HS-5 (cell line): ENCODE measurements around the gene DBNDD2.

Source experiments
- DNase-seq: peaks from one replicate; pipeline ENCODE4 v3.0.0-alpha.2; 2012; ENCODE audit warnings: low read depth

Gene DBNDD2

DNA sequence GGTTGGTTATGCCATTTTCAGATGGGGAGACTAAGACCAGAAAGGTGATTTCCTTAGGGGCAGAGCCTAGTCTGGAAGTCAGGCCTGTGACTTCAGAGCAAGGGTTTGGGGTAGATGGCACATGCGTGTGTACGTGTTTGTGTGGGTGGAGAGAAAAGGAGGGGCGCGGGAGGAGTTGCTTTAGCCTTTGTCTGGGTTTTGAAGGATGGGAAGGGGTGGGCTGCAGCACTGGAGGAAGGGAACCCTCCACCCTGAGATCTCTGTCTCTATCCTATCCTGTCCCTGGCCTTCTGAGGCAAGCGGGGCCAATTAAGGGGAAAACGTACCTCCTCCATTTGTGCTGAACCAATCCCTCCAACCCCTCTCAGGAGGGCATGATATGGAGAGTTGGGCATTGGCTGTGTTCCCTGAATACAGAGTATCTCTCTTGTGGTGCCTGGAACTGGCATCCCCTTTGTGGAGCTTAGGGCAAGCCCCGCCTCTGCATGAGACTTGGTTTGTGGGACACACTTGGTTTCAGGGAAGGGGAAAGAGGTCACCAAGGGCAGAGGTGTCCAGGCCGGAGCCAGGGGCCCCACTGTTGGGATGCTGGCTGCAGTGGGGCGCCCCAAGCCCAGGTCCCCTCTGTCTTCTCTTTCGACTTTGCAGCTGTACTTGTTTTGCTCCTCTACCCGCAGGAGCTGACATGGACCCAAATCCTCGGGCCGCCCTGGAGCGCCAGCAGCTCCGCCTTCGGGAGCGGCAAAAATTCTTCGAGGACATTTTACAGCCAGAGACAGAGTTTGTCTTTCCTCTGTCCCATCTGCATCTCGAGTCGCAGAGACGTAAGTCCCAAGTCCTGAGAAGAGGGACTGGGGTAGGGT, at the start of gene DBNDD2:
Gene DBNDD2 (plus strand): TSS at position 507 of the 863 bp plus-strand sequence. CDS start 179 bp downstream, at position 686.
- DNase-seq: no peak

- no peak for DNase-seq
Measured at GRCh38 chr20:45359069-45359405, 49.1 kb upstream of the DBNDD2 start.

DNA sequence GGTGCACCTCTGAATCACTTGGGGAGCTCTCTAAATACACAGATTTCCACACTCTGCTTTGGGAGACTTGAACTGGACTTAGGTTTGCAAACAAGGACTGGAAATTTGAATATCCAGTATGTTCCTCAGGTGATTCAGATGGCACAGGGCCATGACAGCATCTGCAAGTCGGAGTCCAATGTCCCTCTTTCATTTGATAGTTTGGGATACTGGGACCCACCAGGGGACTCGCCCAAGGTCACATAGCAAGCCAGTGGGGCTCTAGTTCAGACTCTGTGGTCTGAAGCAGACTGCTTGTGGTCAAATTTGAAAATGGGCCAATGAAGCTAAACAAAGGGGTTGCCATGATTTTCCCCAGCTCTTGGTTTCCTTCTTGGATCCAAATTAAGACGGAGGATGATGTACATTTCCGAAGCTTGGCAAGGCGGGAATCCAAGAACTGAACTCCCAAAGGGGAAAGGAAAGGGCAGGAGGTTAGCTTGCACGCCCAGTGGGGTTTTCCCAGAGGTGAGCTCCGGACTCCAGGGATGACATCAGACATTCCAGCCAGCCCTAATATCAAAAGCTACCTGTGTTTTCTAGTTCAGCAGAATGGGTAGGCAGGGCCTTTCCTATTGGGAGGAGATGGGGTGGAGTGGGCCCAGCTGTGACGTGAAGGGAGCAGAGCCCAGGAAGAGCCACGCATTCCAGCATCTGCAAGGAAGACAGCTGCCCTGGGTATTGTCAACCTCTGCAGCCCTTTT, 48.5 kb upstream of the DBNDD2 start:
- no peak for DNase-seq

GRCh38 chr20:45361793-45362192, 46.3 kb upstream of the DBNDD2 start:
- DNase-seq: no peak

DNA sequence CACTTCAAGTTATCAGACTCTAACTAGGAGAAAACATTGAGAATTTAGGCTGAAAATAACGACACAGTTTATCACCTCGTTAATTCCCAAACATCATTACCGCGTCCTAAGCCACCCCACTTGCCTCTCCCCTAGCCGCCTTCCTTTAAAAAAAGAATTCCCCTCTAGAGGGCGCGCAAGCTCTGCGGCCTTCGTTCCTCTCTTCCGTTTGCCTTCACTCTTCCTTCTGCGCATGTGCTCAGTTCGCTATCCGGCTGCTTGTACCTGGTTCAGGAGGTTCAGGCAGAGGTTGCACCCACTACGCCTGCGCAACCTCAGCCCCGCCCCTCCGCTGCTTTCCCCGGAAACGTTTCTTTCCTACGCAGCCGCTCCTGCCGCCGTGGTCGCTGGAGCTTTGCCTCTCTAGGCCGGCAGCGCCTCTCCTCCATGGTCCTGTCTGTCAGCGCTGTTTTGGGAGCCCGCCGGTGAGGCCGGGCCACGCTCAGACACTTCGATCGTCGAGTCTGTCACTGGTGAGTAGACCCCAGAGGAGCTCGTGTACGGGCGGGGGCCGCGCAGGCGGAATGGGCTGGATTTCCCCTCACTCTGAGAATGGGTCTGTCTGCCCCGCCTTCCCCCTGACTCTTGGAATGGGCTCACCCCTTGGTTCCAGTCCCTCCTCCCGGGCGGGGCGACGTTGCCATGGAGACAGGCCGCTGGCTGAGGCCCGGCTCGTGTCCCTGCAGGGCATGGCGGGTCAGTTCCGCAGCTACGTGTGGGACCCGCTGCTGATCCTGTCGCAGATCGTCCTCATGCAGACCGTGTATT, 45.1 kb upstream of the DBNDD2 start, which contains the start of gene SYS1:
Gene SYS1 (plus strand): TSS at position 353 of the 807 bp plus-strand sequence. CDS start 376 bp downstream, at position 729.
- peak; percentile 99 for DNase-seq

DNA sequence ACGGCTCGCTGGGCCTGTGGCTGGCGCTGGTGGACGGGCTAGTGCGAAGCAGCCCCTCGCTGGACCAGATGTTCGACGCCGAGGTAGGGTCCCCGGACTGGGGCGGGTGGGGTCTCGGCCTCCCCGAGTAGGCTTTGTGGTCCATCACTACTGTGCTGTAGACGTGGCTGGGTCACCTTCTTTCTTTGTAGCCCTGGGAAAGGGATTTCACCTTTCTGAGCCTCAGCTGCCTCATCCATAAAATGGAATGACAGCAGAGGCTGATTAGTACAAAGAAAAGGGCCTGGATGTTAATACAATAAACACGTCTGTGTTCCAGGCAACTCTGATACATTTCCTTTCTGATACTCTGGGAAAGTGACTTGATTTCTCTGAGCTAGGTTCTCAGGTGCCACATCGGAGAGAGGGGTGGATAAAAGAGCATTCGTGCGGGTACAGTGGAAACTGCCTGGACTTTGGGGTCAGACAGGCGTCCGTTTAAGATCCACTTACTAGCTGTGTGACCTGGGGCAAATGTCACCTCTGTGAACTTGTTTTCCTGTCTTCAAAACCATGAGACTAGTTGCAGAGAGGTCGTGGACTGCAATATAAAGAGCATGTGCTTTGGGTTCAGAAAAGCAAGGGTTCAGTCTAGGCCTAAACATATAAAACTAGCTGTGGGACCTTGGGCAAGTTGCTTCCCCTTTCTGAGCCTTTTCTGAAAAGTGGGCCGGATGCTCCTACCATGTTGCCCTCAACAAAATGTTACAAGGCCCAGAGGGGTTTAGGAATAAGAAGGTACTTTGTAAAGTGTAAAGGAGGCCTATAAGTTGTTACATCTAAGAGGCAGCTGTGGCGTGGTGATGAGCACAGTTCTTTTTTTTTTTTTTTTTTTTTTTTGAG, 44.2 kb upstream of the DBNDD2 start:
- DNase-seq: no peak

DNA sequence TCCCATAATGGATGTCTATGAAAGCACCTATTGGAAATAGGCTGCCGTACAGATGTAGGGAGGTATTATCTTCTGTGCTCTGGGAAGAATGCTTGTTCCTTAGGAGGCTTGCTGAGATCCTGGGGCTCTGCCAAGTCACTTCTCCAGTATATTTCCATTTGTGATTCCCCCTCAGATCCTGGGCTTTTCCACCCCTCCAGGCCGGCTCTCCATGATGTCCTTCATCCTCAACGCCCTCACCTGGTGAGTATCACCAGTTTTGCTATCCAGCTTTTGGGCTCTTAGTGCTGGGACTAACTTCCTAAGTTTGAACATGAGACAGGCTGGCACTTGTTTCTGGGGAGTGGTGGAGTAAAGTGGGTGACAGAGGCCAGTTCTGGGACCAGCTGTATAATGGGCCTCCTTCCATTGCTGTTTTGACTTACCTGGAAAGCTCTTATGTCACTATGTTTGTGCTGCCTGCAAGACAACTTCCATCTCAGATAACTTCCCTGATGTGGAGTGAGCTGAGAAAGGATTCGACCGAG, 42.6 kb upstream of the DBNDD2 start:
- no peak for DNase-seq

DNA sequence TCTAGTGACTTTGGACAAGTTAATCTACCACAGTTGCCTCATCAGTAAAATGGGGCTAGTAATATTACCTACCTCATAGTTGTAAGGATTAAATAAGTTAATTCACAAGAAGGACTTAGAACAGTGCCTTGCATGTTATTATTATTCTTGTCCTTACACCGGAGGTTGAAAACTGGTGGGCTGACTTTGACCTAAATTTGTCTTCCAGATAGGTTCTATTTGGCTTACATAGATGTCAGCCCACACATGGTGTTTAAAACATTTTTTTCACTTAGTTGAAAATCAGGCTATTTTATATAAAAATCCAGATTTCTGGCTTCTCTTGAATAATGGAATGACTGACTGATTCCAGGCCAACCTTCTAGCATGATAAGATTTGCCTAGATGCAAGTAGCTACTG, 41.9 kb upstream of the DBNDD2 start:
- no peak for DNase-seq

DNA sequence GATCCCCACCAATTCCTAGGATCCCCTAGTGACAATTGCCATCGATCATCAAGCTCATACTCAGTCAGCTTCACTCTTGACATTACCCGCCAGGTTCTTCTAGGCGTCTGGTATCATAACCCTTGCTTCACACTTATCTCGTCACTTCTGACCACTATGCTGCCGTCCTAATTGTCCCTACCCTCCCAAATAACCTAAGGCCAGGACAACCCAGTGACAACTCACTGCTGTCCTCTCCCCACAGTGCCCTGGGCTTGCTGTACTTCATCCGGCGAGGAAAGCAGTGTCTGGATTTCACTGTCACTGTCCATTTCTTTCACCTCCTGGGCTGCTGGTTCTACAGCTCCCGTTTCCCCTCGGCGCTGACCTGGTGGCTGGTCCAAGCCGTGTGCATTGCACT, 41.5 kb upstream of the DBNDD2 start:
- no peak for DNase-seq

DNA sequence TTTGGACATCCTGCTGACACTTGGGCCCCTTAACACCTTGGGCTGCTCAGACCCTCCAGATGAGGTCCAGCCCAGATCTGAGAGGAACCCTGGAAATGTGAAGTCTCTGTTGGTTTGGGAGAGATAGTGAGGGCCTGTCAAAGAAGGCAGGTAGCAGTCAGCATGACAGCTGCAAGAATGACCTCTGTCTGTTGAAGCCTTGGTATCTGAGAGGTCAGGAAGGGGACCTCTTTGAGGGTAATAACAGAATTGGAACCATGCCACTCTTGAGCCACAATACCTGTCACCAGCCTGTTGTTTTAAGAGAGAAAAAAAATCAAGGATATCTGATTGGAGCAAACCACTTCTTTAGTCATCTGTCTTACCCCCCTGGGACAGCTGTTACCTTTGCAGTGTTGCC, 41.0 kb upstream of the DBNDD2 start:
- no peak for DNase-seq

DNA sequence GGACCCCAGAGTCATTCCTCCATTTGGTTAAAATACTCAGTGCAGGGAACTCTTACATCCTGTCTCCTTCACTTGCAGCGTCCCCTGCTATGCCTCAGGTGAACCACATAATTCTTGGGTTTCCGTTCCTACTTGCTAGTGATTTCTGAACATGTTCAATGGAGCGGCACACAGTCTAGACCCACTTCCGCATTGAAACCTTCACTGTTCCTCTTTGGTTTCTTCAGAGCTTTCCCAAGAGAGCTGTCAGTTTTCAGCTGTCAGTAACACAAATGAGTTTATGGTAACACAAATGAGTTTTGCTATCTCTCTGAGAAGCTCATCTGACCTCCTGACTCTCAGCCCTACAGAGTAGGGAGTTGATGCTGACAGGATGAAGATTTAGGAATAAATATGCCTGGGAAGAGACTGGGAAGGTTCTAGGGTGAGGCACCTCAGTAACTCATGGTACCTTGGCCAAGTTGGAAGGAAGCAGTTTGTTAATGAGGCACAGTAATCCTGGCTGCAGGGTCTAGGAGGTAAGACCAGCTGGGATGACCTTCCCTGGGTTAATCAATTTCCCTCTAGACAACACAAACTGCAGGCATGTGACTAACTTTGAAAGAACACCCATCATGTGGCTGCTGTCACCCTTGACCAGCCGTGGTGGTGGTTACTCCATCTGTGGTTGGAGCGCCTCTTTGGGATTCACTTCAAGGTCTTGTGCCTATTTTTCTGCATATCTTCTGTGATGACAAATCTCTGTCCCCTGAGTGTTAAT, 39.7 kb upstream of the DBNDD2 start:
- DNase-seq: no peak

GRCh38 chr20:45370571-45371160, 37.4 kb upstream of the DBNDD2 start:
- no peak for DNase-seq

GRCh38 chr20:45372241-45372640, 35.8 kb upstream of the DBNDD2 start:
- DNase-seq: no peak

GRCh38 chr20:45372646-45373352, 35.3 kb upstream of the DBNDD2 start:
- no peak for DNase-seq

GRCh38 chr20:45373353-45374100, 34.6 kb upstream of the DBNDD2 start:
- no peak for DNase-seq

GRCh38 chr20:45374101-45374467, 34.0 kb upstream of the DBNDD2 start:
- DNase-seq: no peak

- DNase-seq: no peak
Measured at GRCh38 chr20:45374966-45375365, 33.1 kb upstream of the DBNDD2 start.

DNA sequence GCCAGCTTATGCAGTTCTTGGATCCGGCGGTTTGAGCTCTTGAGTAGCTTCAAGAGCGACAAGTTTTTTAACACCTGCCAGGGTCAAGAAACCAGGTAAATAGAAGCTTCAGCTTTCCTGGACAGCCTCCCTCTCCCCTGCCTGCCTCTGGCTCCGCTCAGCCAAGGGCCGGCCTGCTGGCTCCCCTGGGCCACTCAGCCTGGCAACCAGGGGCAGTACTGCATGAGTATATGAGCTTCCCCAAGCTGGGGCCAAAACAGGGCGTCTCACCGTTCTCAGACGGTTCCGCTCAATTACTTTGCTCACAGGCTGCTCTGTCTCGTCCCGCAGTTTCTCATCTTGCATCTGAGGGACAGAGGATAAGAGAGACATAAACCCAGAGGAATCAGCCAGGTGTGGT, 30.8 kb upstream of the DBNDD2 start:
- no peak for DNase-seq

DNA sequence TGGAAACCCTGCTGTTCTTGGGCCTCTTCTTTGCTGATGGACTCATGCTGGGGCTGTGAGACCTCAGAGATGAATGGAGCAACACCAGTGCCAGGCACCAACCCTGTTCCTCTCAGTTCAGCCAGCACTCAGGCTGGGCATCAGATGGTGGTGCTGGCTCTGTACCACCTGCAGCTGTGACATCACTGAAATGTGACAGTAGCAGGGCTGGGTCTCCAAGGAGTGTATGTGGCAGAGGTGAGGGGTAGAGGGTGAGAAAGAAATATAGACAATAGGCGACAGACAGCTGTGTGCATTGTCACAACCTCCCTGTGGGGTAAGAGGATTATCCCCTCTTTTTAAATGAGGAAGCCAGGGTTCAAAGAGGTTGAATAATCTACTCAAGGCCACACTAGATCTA, 29.9 kb upstream of the DBNDD2 start, which contains the start of gene TP53TG5:
Gene TP53TG5 (minus strand): TSS at position 135 of the 400 bp plus-strand sequence. CDS start 89 bp downstream, at position 46.
- DNase-seq: no peak
